H1 (cell line): ENCODE data around the gene SLC23A1. TPM values are rescaled to one million over a fixed set of nuclear protein-coding genes. Genes with fewer than 3 reads are reported as not detected.

Experiments used
- CBX8 ChIP-seq: fragments of 300-800, 300-1000 bp; sonication (generic); IDR thresholded peaks from 2 replicates; pipeline ENCODE4 v1.7.1; 2016; ENCODE audit warnings: low read depth, low read length, borderline replicate concordance
- CTBP2 ChIP-seq: IDR thresholded peaks from 2 replicates; pipeline ENCODE4 v1.7.0; 2011; ENCODE audit warnings: borderline replicate concordance, mild to moderate bottlenecking, moderate library complexity, mixed read lengths, low read length; ENCODE audit not compliant: insufficient read depth, insufficient read length
- EP300 ChIP-seq, 2 experiments: IDR thresholded peaks; 1 replicate in 1 of 2; 2 replicates in 1 of 2; pipeline ENCODE4 v1.6.1; 2011 to 2012; ENCODE audit warnings: low read depth in 2 of 2, low read length in 2 of 2, mild to moderate bottlenecking in 2 of 2, borderline replicate concordance in 1 of 2, inconsistent platforms in 1 of 2, moderate library complexity in 1 of 2
- EZH2 ChIP-seq: fragments of 200-600 bp; sonication (generic); IDR thresholded peaks from 2 replicates; pipeline ENCODE4 v1.7.1; 2012; ENCODE audit warnings: low read depth, mild to moderate bottlenecking, moderate library complexity, low read length, inconsistent platforms; ENCODE audit not compliant: severe bottlenecking
- HDAC2 ChIP-seq, 2 experiments: fragments of 300-600 bp in 1 of 2; sonication (generic) in 1 of 2; IDR thresholded peaks; 2 replicates each; pipeline ENCODE4 v1.6.1; 2011 to 2012; ENCODE audit warnings: low read depth in 2 of 2, low read length in 2 of 2, mild to moderate bottlenecking in 2 of 2, moderate library complexity in 2 of 2, borderline replicate concordance in 1 of 2, inconsistent platforms in 1 of 2
- KDM4A ChIP-seq: IDR thresholded peaks from one replicate; pipeline ENCODE4 v1.7.1; 2012; ENCODE audit warnings: low read depth, mild to moderate bottlenecking, moderate library complexity, low read length, inconsistent platforms; ENCODE audit not compliant: severe bottlenecking
- RBBP5 ChIP-seq: IDR thresholded peaks from 2 replicates; pipeline ENCODE4 v1.7.1; 2012; ENCODE audit warnings: low read depth, mild to moderate bottlenecking, inconsistent platforms, low read length, moderate library complexity, borderline replicate concordance
- SAP30 ChIP-seq: fragments of 300-600 bp; sonication (generic); IDR thresholded peaks from 2 replicates; pipeline ENCODE4 v1.7.1; 2012; ENCODE audit warnings: low read length, moderate library complexity, mild to moderate bottlenecking, inconsistent platforms; ENCODE audit not compliant: insufficient read depth, insufficient replicate concordance
- SP1 ChIP-seq: IDR thresholded peaks from 2 replicates; pipeline ENCODE4 v1.6.1; 2011; ENCODE audit warnings: low read depth, low read length
- TCF12 ChIP-seq: IDR thresholded peaks from 2 replicates; pipeline ENCODE4 v1.6.1; 2011; ENCODE audit warnings: low read depth, mild to moderate bottlenecking, low read length
- TEAD4 ChIP-seq: IDR thresholded peaks from 2 replicates; pipeline ENCODE4 v1.6.1; 2012; ENCODE audit warnings: low read depth, low read length, inconsistent platforms, mixed read lengths
- YY1 ChIP-seq: IDR thresholded peaks from 2 replicates; pipeline ENCODE4 v1.6.1; 2011; ENCODE audit warnings: low read depth, mild to moderate bottlenecking, low read length
- polyA plus RNA-seq, 7 experiments: library from polyadenylated mRNA; depleted of rRNA in 3 of 7; stranded (reverse) in 5 of 7; unstranded in 2 of 7; fragments of >200 nt in 5 of 7; fragments of 200-250 nt in 2 of 7; gene quantifications; 1 replicate in 5 of 7; 2 replicates in 1 of 7; 4 replicates in 1 of 7; pipeline versions ENCODE4 v1.2.1 to v1.2.3, GENCODE V29; 2011 to 2013; ENCODE audit warnings: missing spikeins in 2 of 7, mixed read lengths in 2 of 7
- total RNA-seq: library from RNA; stranded (reverse); fragmentation: NEBNext Ultra II Directional; extraction: Animal tissue kit (Norgen Biotek cat#: 25700); gene quantifications from 2 replicates; pipeline ENCODE4 v1.2.1, GENCODE V29; 2021
- TF ChIP-seq, protein P1 (sequence below), 3 experiments: IDR thresholded peaks; 1 replicate in 2 of 3; 2 replicates in 1 of 3; pipeline versions ENCODE4 v1.5.1 to v1.6.1; 2011; ENCODE audit warnings: low read length in 3 of 3, mild to moderate bottlenecking in 3 of 3, inconsistent platforms in 2 of 3, low read depth in 1 of 3, moderate library complexity in 1 of 3; ENCODE audit not compliant: insufficient read depth in 1 of 3; ENCODE audit errors: control extremely low read depth in 1 of 3
- TF ChIP-seq, protein P2 (sequence below): IDR thresholded peaks from 2 replicates; pipeline ENCODE4 v1.6.1; 2012; ENCODE audit warnings: inconsistent platforms
- TF ChIP-seq, protein P3 (sequence below): IDR thresholded peaks from 2 replicates; pipeline ENCODE4 v1.6.1; 2012; ENCODE audit warnings: low read length, inconsistent platforms
- TF ChIP-seq, protein P4 (sequence below): IDR thresholded peaks from 2 replicates; pipeline ENCODE4 v1.6.1; 2012; ENCODE audit warnings: inconsistent platforms

Gene SLC23A1
- total and polyA plus RNA-seq, 2 of the 8 experiments (the other 6 are each of a cell fraction or from before 2014, with no cell fraction given) = not detected

DNA sequence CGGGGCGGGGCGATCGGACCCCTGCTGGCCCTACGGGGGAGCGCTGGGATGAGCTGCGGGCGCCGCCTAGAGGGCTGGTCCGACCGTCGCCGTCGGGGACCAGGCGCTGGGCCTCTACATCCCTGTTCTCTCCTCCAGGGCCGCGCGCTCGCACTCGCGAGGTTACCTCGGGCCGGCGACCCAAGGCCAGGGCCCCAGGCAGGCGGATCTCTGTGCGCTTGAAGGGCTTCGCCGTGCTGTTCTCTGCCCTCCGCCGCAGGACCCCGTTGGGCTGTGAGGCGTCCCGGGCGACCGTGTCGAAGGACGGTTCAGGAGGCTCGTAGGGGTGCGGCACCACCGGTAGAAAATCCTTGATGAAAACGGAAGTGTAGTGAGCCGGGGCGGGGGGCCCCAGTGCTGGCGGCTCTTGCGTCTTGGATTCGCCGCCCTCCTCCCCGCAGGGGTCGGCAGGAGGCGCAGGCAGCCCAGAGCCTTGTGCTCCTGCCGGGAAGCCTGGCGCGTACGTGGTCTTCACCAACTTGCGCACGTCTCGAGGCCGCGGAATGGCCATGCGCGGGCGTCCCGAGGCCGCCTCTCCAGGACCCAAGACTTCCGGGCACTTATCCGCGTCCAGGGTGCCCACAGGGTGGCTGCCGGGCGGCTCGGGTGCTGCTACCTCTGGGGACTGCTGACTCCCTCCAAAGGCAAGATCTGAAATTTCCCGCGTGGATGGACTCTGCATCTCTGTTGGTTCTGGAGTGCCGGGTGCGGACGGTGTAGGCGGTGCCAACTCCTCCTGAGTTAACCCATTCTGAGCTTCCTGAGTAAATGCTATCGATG, 9.8 kb upstream of the SLC23A1 start (continued):
- TF ChIP-seq CTBP2 (no peak), YY1 (no peak), EP300 (IDR thresholded peaks at IDR 0.05; ENCODE audit: borderline replicate concordance in 1 of 2, low read depth in 2 of 2, low read length in 2 of 2) (peak in 1 of 2 experiments; percentile 3; a peak in 1 of 3 replicates), HDAC2 (IDR thresholded peaks at IDR 0.05; ENCODE audit: borderline replicate concordance in 1 of 2, low read depth in 2 of 2, low read length in 2 of 2) (no peak; a peak in 1 of 4 replicates), KDM4A (peak; percentile 82), CBX8 (no peak), TCF12 (no peak), EZH2 (no peak), SP1 (no peak), TEAD4 (no peak), SAP30 (no peak), RBBP5 (0 out of 2 replicates have a peak, but pooled peaks have one; percentile 63)
- TF ChIP-seq, protein P1, sequence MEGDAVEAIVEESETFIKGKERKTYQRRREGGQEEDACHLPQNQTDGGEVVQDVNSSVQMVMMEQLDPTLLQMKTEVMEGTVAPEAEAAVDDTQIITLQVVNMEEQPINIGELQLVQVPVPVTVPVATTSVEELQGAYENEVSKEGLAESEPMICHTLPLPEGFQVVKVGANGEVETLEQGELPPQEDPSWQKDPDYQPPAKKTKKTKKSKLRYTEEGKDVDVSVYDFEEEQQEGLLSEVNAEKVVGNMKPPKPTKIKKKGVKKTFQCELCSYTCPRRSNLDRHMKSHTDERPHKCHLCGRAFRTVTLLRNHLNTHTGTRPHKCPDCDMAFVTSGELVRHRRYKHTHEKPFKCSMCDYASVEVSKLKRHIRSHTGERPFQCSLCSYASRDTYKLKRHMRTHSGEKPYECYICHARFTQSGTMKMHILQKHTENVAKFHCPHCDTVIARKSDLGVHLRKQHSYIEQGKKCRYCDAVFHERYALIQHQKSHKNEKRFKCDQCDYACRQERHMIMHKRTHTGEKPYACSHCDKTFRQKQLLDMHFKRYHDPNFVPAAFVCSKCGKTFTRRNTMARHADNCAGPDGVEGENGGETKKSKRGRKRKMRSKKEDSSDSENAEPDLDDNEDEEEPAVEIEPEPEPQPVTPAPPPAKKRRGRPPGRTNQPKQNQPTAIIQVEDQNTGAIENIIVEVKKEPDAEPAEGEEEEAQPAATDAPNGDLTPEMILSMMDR (IDR thresholded peaks at IDR 0.05; ENCODE audit: control extremely low read depth in 1 of 3, insufficient read depth in 1 of 3, low read depth in 1 of 3, low read length in 3 of 3) = peak in 2 of 3 experiments; percentile 74 to 92; a peak in 3 of 4 replicates
- TF ChIP-seq, protein P2, sequence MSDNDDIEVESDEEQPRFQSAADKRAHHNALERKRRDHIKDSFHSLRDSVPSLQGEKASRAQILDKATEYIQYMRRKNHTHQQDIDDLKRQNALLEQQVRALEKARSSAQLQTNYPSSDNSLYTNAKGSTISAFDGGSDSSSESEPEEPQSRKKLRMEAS = peak; percentile 73
- TF ChIP-seq, protein P3, sequence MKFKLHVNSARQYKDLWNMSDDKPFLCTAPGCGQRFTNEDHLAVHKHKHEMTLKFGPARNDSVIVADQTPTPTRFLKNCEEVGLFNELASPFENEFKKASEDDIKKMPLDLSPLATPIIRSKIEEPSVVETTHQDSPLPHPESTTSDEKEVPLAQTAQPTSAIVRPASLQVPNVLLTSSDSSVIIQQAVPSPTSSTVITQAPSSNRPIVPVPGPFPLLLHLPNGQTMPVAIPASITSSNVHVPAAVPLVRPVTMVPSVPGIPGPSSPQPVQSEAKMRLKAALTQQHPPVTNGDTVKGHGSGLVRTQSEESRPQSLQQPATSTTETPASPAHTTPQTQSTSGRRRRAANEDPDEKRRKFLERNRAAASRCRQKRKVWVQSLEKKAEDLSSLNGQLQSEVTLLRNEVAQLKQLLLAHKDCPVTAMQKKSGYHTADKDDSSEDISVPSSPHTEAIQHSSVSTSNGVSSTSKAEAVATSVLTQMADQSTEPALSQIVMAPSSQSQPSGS = no peak
- TF ChIP-seq, protein P4, sequence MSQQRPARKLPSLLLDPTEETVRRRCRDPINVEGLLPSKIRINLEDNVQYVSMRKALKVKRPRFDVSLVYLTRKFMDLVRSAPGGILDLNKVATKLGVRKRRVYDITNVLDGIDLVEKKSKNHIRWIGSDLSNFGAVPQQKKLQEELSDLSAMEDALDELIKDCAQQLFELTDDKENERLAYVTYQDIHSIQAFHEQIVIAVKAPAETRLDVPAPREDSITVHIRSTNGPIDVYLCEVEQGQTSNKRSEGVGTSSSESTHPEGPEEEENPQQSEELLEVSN = peak; percentile 75
